Breast epithelium (tissue), 4 donors: ENCODE data around the gene TFPT. TPM values are rescaled to one million over a fixed set of nuclear protein-coding genes. Genes with fewer than 3 reads are reported as not detected.

Source experiments
- DNase-seq, 2 donors: peaks; one replicate each; pipeline ENCODE4 v3.0.0-alpha.2; 2019; ENCODE audit warnings: low spot score in 2 of 2
- H3K27ac ChIP-seq, 2 donors: fragments of 200-600 bp; sonication (generic) in 1 of 2; one replicate each; pipeline ENCODE4 v1.5.1; 2016 to 2019; ENCODE audit warnings: mild to moderate bottlenecking in 1 of 2
- H3K27me3 ChIP-seq, 2 donors: fragments of 200-600 bp; sonication (generic) in 1 of 2; one replicate each; pipeline versions ENCODE4 v1.5.1 to v1.6.0; 2017 to 2019; ENCODE audit warnings: control low read depth in 1 of 2, mild to moderate bottlenecking in 1 of 2
- H3K36me3 ChIP-seq: fragments of 200-600 bp; one replicate; pipeline ENCODE4 v1.5.1; 2019
- H3K4me1 ChIP-seq, 2 donors: fragments of 200-600 bp; sonication (generic); one replicate each; pipeline ENCODE4 v1.5.1; 2016 to 2019; ENCODE audit warnings: control low read depth in 1 of 2
- H3K4me3 ChIP-seq, 3 donors: fragments of 200-600 bp; sonication (generic); 1 replicate in 2 of 3; 2 replicates in 1 of 3; pipeline ENCODE4 v1.5.1; 2016 to 2019; ENCODE audit warnings: mild to moderate bottlenecking in 3 of 3, moderate library complexity in 2 of 3
- H3K9me3 ChIP-seq, 2 donors: fragments of 200-600 bp; sonication (generic) in 1 of 2; one replicate each; pipeline ENCODE4 v1.5.1; 2016 to 2019; ENCODE audit warnings: control low read depth in 1 of 2
- CTCF ChIP-seq, 3 donors: fragments of 450-650 bp; IDR thresholded peaks; one replicate each; pipeline ENCODE4 v1.5.1; 2016 to 2017; ENCODE audit warnings: antibody characterized with exemption in 3 of 3, mild to moderate bottlenecking in 3 of 3, moderate library complexity in 3 of 3
- POLR2A ChIP-seq: fragments of 450-650 bp; IDR thresholded peaks from one replicate; pipeline ENCODE4 v1.6.1; 2016; ENCODE audit warnings: antibody characterized with exemption, mild to moderate bottlenecking, moderate library complexity
- POLR2AphosphoS5 ChIP-seq, 3 donors: sonication (generic); formaldehyde crosslinking; IDR thresholded peaks; one replicate each; pipeline ENCODE4 v1.6.1; 2017; ENCODE audit warnings: antibody characterized with exemption in 3 of 3
- intact Hi-C: fragments of 100-400 bp; cut with DNase I; formaldehyde crosslinking; loops from one replicate; pipeline ENCODE4 v1.15.1; 2023; ENCODE audit warnings: low total_unique reads
- total RNA-seq, 3 donors: library from RNA; depleted of rRNA; stranded (reverse); fragments of >200 nt; gene quantifications; one replicate each; pipeline ENCODE4 v1.1.0, GENCODE V29; 2016

TFPT gene
- total RNA-seq, 3 donors from 2014 or later, result 11.9 to 16.7 (median 16.2) TPM

- TF ChIP-seq POLR2A (no peak), POLR2AphosphoS5 (IDR thresholded peaks at IDR 0.05) (no peak), CTCF (IDR thresholded peaks at IDR 0.05) (no peak)
- Histone ChIP-seq H3K27me3 (no peaks in the 10 kb centered on the region), H3K4me3 (no peak overlapping the region), H3K27ac (no peak overlapping the region), H3K4me1 (peaks cover 6 to 8% of the 10 kb centered on the region in 2 donors), H3K36me3 (no peaks in the 10 kb centered on the region), H3K9me3 (no peaks in the 10 kb centered on the region)
- intact Hi-C loops, result no loop called here
- no peak for DNase-seq
These were observed 18.0 kb upstream of the TFPT start for GRCh38 chr19:54133312-54133956.

- Histone ChIP-seq H3K9me3 (no peaks in the 10 kb centered on the region), H3K36me3 (peaks cover 5% of the 10 kb centered on the region), H3K27me3 (no peaks in the 10 kb centered on the region), H3K4me1 (no peaks in the 10 kb centered on the region), H3K27ac (no peak overlapping the region), H3K4me3 (no peak overlapping the region)
- DNase-seq, result no peak
- intact Hi-C loops, result no loop called here
- no peak for TF ChIP-seq POLR2AphosphoS5 (IDR thresholded peaks at IDR 0.05)
- no peak for TF ChIP-seq CTCF (IDR thresholded peaks at IDR 0.05)
- TF ChIP-seq POLR2A, result no peak
These were observed 14.2 kb upstream of the TFPT start for GRCh38 chr19:54129617-54129996.

- H3K9me3 ChIP-seq, result no peaks in the 10 kb centered on the region
- TF ChIP-seq POLR2A, result no peak
- TF ChIP-seq CTCF (IDR thresholded peaks at IDR 0.05), result no peak
- intact Hi-C loops, result no loop called here
- H3K36me3 ChIP-seq, result peaks cover 9% of the 10 kb centered on the region
- no peak overlapping the region for H3K4me3 ChIP-seq
- no peaks in the 10 kb centered on the region for H3K4me1 ChIP-seq
- H3K27ac ChIP-seq, result no peak overlapping the region
- no peak for DNase-seq
- no peaks in the 10 kb centered on the region for H3K27me3 ChIP-seq
These were observed 13.5 kb upstream of the TFPT start for GRCh38 chr19:54128796-54129616.

GRCh38 chr19:54128441-54128725, 12.9 kb upstream of the TFPT start:
- Histone ChIP-seq H3K9me3 (no peaks in the 10 kb centered on the region), H3K36me3 (peaks cover 14% of the 10 kb centered on the region), H3K4me3 (no peak overlapping the region), H3K4me1 (no peaks in the 10 kb centered on the region), H3K27ac (no peak overlapping the region), H3K27me3 (no peaks in the 10 kb centered on the region)
- intact Hi-C loops, result no loop called here
- DNase-seq, result no peak
- TF ChIP-seq CTCF (IDR thresholded peaks at IDR 0.05), result no peak
- no peak for TF ChIP-seq POLR2AphosphoS5 (IDR thresholded peaks at IDR 0.05)
- TF ChIP-seq POLR2A, result no peak

GRCh38 chr19:54127688-54128440, 12.4 kb upstream of the TFPT start:
- intact Hi-C loops, result no loop called here
- Histone ChIP-seq H3K27me3 (no peaks in the 10 kb centered on the region), H3K9me3 (no peaks in the 10 kb centered on the region), H3K4me3 (no peak overlapping the region), H3K36me3 (peaks cover 18% of the 10 kb centered on the region), H3K4me1 (no peaks in the 10 kb centered on the region), H3K27ac (no peak overlapping the region)
- TF ChIP-seq CTCF (IDR thresholded peaks at IDR 0.05) (no peak), POLR2A (no peak), POLR2AphosphoS5 (IDR thresholded peaks at IDR 0.05) (no peak)
- no peak for DNase-seq
